ENCODE data around the gene GRAMD1A.
"Not testable (repeated sequence)": the region's sequence is repeated elsewhere in the genome, so short reads cannot be mapped to it uniquely, and the experiment has no call there.

GRAMD1A gene

DNA sequence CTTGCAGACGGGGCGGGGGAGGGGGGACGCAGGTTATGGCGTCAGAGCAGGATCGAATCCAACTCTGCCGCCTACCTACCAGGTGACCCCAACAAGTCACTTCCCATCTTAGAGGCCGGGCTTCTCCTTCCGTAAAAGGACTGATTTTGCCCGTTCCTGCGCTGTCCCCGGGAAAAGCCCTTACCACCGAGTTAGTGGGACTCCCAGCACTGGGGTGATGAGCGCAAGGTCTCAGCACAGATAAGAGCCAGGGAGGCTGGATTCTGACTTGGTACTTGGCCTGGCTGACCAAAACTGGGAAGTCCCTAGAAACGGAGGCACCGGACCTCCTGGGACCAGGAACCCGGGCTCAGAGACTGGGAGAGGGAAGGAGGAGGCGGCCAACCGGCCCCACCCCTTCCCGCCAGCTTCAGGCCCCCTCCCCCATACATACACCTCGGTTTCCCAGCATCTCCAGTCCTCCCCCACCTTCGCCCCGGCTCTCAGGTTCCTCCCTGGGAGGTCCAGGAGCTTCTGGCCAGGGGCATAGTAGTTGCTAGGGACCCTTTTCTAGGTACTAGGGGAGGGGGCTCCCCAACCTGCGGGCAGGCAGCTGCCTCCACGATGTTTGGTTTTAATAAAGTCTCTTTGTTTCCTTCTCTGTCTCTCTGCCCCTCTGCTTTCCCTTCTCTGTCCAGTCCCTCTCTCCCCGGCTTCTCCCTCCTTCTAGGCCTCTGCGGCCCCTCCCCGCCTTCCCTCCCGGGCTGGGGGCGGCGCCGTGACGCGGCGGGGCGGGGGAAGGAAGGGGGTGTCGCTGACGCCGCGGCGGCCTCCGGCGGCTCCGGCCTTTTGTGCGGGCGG lies at the start of gene GRAMD1A:
TSS of gene GRAMD1A (plus strand) at position 826 of the 840 bp plus-strand sequence. CDS start 156 bp downstream, outside the sequence.
- DNase-seq = peak; percentile 75

DNA sequence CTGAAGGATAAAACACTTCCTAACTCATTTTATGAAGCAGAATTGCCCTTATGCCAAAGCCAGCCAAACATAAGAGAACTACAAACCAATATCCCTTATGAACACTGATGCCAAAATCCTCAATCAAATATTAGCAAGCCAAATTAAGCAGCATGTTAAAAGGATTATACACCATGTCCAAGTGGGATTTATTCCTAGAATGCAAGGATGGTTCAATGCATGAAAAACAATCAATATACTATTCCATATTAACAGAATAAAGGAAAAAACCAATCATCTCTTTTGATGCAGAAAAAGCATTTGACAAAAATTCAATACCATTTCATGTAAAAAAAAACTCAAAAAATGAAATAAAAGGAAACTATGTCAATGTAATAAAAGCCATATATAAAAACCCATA lies 47.0 kb upstream of the GRAMD1A start:
- no peak for DNase-seq

DNA sequence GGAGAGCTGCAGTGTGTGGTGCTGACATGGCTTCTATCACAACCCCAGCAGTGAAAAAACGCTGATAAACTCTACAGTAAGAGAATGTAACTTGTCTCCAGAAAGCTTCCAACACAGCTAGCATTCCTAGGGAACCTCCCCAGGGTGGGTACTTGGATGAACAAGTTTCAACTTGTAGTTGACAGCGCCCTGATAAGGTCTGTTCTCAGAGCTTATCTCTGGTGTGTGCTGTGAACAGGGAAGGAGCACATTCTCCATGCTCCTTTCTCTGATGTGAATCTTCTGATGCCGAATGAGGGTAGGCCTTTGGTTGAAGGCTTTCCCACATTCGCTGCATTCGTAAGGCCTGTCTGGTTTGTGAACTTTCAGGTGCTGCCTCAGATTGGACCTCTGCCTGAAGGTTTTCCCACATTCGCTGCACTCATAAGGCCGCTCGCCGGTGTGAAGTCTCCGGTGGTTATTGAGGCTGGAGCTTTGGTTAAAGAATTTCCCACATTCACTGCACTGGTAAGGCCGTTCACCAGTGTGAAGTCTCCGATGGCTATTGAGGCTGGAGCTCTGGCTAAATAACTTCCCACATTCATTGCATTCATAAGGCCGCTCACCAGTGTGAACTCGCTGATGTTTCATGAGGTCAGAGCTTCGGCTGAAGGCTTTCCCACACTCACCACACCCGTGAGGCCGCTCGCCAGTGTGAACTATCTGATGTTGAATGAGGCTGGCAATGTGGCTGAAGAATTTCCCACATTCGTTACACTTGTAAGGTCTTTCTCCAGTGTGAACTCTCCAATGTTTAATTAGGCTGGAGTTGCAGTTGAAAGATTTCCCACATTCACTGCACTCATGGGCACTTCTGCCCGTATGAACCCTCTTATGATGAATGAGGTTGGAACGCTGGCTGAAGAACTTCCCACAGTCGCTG lies 42.0 kb upstream of the GRAMD1A start:
- no peak for DNase-seq

DNA sequence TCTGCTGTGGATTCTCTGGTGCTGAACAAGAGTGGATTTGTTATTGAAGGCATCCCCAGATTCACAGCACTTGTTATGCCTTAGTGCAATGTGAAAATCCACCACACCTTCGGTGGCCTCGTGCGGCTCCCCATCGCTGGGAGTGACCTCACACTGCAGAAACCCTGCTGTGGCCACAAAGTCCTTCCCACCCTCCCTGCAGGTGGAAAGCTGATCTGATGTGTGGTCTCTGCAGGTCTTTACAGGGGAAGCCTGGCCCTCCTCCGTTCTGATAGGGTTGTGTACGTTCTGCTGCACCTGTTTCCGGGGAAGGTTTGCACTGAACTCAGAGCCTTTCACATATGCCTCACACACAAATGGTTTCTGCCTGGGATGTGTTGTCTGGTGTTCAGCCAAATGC lies 41.1 kb upstream of the GRAMD1A start:
- DNase-seq = no peak

DNA sequence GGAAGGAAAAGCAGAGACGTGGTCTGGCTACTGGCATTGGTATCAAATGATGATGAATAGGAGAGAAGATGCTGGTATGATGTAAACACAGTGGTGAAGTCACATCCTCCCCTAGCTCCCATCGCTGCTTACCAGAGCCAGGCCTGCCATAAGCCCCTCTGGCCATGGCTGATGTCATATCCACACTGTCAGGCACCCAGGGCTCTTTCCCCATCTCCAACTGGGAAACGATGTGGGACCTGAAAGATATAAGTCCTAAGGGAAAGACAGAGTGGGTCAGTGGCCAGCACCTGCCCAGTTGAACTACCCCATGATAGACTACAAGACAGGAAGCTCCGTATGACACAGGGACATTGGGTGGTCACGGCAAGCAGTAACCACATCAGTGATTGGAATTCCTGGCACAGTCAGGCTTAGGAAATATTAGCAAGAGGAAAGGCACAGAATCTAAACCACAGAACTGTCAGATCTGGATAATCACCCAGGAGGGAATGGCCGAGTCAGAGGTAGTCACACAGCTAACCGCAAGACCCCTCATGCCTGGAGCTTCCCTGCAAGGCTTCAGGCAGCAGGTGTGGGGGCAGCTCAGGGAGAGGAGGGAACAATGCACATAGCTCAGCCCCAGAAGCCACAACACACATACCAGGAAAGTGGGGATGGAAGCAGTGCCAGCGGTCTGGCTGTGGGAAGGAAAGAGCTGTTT lies 39.9 kb upstream of the GRAMD1A start:
- DNase-seq = no peak

DNA sequence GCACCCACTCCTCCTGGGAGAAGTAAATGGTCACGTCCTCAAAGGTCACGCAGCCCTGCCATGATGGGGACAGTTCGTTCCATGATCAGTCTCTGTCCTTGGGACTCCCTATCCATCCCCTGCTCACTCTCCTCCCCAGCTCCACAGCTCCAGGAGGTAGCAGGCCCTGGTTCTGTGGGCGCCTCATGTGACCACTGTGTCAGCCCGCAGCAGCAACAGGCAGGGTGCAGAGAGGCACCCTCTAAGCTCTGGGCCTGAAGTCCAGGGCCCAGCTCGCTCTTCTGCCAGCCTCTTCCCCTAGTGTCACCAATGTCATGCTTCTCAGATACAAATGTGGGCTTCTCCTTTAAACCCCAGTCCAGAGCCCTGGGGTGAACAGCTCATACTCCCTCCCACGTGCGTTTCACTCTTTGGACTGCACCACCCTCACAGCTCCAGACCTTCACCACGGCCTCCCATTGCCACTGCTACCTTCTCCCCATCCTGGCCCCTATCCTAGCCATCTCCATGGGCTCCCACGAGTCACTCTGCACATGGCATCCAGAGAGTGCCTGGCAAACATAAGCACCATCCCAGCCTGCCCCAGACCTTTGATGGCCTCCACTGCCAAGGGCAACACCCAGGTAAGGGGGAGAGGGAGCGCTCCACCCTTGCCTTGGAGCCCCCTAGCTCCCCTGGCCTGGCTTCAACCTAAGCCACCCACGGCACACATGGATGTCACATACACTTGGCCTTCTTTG lies 39.0 kb upstream of the GRAMD1A start:
- no peak for DNase-seq

DNA sequence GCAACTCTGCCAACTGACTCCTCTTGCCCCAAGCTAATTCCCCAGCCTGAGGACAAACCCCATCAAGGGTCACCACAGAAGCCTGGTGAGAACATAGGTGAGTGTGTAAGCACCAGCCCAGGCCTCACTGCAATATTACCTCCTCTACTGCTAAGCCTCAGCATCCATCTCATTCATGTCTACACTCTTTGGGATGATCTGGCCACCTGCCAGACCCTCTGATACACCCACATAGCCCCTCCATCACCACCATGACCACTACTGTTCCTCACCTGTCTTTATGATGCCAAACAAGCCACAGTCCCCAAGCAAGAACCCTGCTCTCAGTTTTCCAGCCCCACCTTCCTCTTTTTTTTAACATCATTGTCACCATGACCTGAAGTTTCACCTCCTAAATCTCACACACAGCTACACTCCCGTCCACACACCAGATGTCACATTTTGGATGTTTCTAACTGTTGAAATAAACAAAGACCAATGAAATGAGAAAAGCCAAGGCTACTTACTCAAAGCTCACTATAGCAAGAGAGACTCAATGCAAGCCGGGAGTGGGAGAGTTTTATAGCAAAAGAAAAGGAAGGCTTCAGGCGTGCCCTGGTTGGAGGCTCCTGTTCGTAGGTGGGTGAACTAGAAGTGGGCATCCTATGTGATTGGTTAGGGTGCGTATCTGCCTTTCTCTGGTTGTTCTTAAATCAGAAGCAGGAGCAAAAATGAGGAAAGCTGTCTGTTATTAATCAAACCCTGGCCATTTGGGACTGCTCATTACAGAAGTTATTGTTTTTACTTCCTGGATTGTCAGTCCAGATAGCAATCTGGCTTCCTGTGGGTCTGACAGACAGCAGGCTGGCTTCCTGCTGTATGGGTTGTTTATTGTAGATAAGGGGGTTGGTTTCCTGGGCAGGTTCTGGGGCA lies 38.1 kb upstream of the GRAMD1A start:
- no peak for DNase-seq

DNA sequence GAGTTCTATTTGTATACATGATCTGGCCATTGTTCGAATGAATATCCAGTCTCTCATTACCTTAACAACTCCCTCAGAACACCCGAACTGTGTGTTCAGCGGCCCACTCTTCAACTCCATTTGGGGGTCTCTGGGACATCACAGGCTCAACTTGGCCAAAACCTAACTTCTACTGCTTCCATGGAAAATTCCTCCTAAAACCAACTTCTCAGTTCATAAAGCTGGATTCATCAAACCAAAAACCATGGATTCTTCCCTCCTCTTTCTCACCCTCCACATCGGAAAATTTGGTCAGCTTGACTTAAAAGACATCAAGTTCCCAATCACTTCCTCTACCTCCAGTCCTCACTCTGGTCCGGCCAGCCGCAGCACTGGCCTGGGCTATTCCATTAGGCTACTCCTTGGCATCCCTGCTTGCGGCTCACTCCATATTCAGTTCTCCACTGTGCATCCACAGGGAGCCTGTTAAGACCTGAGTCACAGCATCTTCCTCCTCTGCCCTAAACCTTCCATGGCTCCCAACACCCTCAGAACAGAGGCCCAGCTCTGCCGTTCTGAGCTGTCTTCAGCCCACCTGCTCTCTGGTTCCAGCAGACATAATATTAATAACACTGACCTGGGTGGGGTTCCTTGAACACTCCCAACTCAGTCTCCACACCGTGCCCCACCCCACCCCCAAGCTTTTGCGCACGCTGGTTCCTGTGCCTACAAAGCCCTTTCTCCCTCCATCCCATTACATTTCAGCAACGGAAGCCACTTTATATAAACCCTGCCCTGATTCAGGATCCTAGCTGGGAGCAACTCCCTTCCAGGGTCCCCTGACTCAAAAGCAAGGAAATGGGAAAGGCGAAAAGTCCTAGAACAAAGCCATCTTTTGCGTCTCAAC lies 37.2 kb upstream of the GRAMD1A start:
- DNase-seq = no peak

DNA sequence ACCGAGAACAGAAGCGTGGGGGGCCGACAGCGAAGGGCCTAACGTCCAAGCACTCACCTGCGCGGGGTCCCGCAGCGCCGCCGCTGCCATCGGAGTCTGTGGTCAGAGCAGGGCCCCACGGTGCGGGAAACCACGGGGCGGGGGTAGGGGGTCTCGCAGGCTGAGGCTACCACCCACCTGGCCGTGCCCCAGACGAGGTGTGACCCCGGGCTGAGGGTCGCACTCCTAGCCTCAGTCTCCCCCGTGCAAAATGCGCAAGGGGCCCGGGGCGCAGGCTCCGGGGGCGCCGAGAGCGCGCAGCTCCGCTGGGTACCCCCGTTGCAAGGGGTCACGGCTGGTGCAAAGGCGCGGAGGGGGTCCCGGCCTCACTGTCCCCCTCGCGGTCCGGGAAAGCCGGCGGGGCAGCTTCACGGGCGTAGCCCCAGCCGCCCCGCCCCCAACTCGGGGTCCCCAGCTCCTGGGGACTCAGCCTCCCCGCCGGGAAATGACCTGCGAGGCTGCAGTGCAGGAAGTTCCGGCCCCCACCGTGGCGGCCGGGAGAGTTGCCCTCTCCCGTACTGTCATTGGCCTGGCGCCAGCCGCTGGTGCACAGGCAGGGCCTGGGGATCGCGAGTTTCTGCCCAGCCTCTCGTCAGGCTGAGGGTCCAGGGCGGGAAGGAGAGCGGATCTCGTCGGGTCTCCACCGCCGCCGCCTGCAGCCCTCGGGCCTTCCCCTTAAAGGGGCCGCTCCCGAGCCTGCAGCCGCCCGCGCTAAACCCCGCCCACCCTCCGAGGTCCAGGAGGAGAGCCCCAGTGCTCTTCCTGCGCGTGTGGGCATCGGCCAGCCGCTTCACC lies 36.3 kb upstream of the GRAMD1A start, which contains the start of gene ZNF792:
TSS of gene ZNF792 (minus strand) at position 657 of the 834 bp plus-strand sequence. CDS start at position 90, 567 bp downstream.
- DNase-seq = peak; percentile 51

DNA sequence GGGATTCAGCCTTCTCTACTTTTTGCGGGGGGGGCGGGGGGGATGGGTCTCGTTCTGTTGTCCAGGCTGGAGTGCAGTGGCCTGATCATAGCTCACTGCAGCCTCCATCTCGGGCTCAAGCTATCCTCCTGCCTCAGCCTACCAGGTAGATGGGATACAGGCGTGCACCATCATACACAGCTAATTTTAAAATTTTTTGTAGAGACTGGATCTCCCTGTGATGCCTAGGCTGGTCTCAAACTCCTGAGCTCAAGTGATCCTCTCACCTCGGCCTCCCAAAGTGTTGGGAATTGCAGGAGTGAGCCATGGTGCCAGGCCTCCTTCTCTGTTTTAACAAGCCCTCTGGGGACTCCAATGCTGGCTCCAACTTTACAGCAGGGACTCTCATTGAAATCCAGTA lies 35.5 kb upstream of the GRAMD1A start:
- no peak for DNase-seq

DNA sequence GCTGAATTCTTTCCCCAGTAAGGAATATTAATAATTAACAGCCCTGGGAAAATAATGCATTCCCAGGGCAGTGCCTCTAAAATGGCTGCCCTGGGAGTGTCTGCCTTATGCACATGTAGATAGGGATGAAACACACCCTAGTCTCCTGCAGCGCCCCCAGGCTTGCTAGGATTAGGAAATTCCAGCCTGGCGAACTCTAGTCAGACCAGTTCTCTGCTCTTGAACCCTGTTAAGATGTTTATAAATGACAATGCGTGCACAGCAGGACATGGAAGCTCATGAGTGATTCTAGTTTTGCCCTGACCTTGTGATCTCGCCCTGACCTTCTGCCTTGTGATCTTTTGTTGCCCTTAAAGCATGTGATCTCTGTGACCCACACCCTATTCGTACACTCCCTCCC lies 34.6 kb upstream of the GRAMD1A start:
- not testable (repeated sequence) for DNase-seq

DNA sequence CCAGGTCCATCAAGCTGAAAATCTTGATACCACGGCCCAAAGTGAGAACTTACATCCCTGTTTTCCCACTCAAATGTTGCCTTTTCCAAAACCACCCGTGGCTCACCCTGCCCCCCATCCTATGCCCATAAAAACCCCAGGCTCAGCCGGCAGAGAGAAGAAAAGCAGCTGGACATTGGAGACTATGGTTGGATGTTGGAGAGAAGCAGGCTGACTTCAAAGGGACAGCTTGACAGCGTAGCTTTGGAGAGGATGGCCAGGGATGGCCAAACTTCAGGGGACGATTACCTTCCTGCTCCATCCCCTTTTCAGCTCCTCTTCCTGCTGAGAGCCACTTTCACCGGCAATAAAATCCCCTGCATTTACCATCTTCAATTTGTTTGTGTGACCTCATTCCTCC lies 32.6 kb upstream of the GRAMD1A start:
- no peak for DNase-seq

DNA sequence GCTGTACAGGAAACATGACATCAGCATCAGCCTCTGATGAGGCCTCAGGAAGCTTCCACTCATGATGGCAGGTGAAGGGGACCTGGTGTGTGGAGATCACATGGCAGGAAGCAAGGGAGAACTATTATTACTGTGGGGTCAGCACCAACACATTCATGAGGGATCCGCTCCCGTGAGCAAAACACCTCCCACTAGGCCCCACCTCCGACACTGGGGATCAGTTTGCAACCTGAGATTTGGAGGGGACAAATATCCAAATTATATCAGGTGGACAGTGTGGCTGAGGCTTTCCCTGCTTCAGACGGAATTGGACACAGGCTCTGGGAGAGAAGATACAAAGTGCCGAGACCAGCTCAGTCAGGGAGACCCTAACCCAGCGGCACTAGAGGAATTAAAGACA lies 30.4 kb upstream of the GRAMD1A start:
- DNase-seq = no peak

DNA sequence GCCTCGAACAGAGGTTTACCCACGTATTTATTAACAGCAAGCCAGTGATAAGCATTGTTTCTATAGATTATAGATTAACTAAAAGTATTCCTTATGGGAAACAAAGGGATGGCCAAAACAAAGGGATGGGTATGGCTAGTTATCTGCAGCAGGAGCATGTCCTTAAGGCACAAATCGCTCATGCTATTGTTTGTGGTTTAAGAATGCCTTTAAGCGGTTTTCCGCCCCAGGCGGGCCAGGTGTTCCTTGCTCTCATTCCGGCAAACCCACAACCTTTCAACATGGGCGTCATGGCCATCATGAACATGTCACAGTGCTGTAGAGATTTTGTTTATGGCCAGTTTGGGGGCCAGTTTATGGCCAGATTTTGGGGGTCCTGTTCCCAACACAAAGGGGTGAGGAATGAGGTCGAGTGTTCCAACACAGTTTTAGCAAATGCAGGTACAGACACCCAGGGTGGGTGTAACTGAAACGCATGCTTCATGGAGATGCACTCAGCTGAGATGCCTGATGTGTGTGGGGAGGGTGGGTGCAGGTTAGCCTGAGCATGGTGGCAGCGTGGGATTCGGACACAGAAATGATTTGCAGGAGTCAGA lies 29.8 kb upstream of the GRAMD1A start:
- DNase-seq = not testable (repeated sequence)

DNA sequence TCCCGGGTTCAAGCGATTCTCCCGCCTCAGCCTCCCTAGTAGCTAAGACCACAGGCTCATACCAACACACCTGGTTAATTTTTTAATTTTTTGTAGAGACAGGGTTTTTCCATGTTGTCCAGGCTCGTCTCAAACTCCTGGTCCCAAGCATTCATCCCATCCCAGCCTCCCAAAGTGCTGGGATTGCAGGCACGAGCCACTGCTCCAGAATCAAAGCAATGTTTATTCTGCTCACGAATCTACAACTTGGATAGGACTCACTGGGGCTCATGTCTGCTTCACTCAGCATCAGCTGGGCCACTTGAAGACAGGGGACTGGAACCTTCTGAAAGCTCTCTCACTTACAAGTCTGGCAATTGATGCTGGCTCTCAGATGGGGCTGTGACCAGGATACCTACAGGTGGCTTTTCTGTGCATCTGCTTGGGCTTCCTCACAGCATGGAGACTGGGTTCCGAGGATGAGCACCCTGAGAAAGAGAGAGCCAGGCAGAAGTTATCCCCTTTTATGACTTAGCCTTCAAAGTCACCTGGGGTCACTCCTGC lies 27.9 kb upstream of the GRAMD1A start:
- DNase-seq = no peak

DNA sequence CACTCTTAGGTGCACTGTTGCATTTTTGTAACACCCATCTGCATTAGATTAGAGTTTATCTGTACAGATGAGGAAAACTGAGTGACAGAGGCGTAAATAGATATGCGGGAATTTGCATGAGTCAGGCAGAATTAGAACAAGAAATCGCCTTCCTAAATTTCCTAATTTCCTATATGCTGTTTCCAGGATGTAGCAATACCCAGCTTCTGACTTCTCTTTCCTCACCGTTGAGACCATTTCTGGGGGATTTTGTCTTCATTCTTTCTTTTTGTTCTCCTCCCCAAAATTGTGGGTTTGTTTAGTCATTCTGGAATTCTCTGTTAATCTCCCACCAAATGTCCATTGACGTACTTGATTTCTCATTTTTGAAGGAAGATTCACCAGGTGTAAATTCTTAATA lies 25.5 kb upstream of the GRAMD1A start:
- no peak for DNase-seq

DNA sequence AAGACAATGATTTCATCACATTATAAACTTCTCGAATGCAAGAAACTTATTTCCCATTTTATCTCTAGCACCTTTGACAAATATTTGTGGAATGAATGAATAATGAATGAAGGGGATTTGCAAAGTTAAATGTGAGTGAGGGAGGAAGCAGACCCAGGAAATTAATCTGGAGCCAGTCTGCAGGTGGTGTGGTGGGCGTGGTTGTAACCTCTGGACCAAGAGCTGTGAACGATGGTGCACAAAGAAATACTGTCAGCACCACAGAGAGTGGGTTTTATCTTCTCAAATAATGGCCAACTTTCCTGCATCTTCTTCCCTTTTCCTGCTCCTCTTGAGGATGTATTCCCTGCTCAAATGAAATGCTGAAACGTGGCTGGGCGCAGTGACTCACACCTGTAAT lies 25.1 kb upstream of the GRAMD1A start:
- DNase-seq = no peak

DNA sequence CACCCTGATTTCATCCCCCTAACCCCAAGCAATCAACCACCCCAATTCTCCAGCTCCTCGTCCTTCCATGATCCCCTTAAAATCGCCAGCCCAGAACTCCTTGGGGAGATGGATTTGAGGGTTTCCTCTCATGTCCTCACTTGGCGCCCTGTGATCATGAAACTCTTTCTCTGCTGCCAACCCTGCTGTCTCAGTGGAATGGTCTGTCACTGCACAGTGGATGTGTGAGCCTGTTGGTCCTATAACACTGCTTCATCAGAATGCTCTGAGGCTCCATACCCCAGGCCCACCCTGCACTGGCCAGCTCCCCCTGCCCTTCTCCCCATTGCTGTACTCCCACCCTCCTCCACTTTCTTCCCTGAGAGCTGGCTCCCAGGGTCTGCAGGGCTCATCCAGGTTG lies 23.5 kb upstream of the GRAMD1A start:
- no peak for DNase-seq
